HEK293 (cell line): ENCODE results near the gene PCLO.

Experiments used
- CTCF ChIA-PET: fragments of 350-600 bp; formaldehyde crosslinking; extraction: SDS; loops from one replicate; lab custom pipeline; 2021; ENCODE audit warnings: antibody characterized with exemption; lab: Yijun Ruan, JAX
- POLR2A ChIA-PET: fragments of 300-600 bp; formaldehyde crosslinking; extraction: SDS; loops from one replicate; lab custom pipeline; 2020; ENCODE audit warnings: antibody characterized with exemption, inconsistent platforms; lab: Yijun Ruan, JAX
- H3K27ac ChIP-seq: fragments of 200-500 bp; sonication (Bioruptor generic); 2 replicates; pipeline ENCODE4 v1.5.1; 2014; ENCODE audit warnings: low read depth, low read length, control low read depth, inconsistent platforms; ENCODE audit errors: extremely low read depth
- H3K36me3 ChIP-seq, 2 experiments: fragments of 200-500 bp in 1 of 2; sonication (Bioruptor generic) in 1 of 2; 1 replicate in 1 of 2; 2 replicates in 1 of 2; pipeline ENCODE4 v1.5.1; 2014 to 2017; ENCODE audit warnings: inconsistent platforms in 2 of 2, low read length in 2 of 2; ENCODE audit not compliant: control insufficient read depth in 2 of 2, insufficient read depth in 1 of 2
- H3K4me1 ChIP-seq: fragments of 200-500 bp; sonication (Bioruptor generic); 2 replicates; pipeline ENCODE4 v1.5.1; 2014; ENCODE audit warnings: mild to moderate bottlenecking, low read length, inconsistent platforms; ENCODE audit not compliant: control insufficient read depth, insufficient read depth
- H3K4me3 ChIP-seq: 2 replicates; pipeline ENCODE4 v1.5.1; 2011; ENCODE audit warnings: low read depth, mild to moderate bottlenecking, control low read depth, low read length, moderate library complexity
- H3K9me3 ChIP-seq: fragments of 200-500 bp; sonication (Bioruptor generic); 2 replicates; pipeline ENCODE4 v1.5.1; 2014; ENCODE audit warnings: low read depth, low read length, inconsistent platforms; ENCODE audit not compliant: control insufficient read depth, insufficient read depth
- OSR2 ChIP-seq: fragments of 450-650 bp; formaldehyde crosslinking; IDR thresholded peaks from 2 replicates; pipeline ENCODE4 v1.5.1; 2016; ENCODE audit warnings: missing biosample characterization, missing genetic modification characterization
- TCF7L2 ChIP-seq: IDR thresholded peaks from 2 replicates; pipeline ENCODE4 v1.6.1; 2011; ENCODE audit warnings: low read depth, mild to moderate bottlenecking, inconsistent platforms, low read length, moderate library complexity, borderline replicate concordance
- ZBTB1 ChIP-seq: fragments of 450-650 bp; formaldehyde crosslinking; IDR thresholded peaks from 2 replicates; pipeline ENCODE4 v1.5.1; 2016; ENCODE audit warnings: missing biosample characterization, missing genetic modification characterization
- ZBTB11 ChIP-seq: fragments of 450-650 bp; formaldehyde crosslinking; conservative IDR thresholded peaks from 2 replicates; pipeline ENCODE4 v1.5.1; 2016; ENCODE audit warnings: low read depth, missing biosample characterization, missing genetic modification characterization
- ZEB2 ChIP-seq: fragments of 450-650 bp; formaldehyde crosslinking; IDR thresholded peaks from 2 replicates; pipeline ENCODE4 v1.5.1; 2016; ENCODE audit warnings: missing biosample characterization, missing genetic modification characterization
- ZNF132 ChIP-seq: fragments of 450-650 bp; formaldehyde crosslinking; IDR thresholded peaks from 2 replicates; pipeline ENCODE4 v1.5.1; 2017; ENCODE audit warnings: missing biosample characterization, missing genetic modification characterization, borderline replicate concordance
- ZNF133 ChIP-seq: fragments of 450-650 bp; formaldehyde crosslinking; IDR thresholded peaks from 2 replicates; pipeline ENCODE4 v1.5.1; 2016; ENCODE audit warnings: missing biosample characterization, missing genetic modification characterization
- ZNF202 ChIP-seq: fragments of 450-650 bp; formaldehyde crosslinking; IDR thresholded peaks from 2 replicates; pipeline ENCODE4 v1.5.1; 2016; ENCODE audit warnings: missing biosample characterization, missing genetic modification characterization, borderline replicate concordance
- ZNF211 ChIP-seq: fragments of 450-650 bp; formaldehyde crosslinking; IDR thresholded peaks from 2 replicates; pipeline ENCODE4 v1.5.1; 2016; ENCODE audit warnings: low read depth, missing biosample characterization, missing genetic modification characterization
- ZNF274 ChIP-seq, 2 experiments: fragments of 200-500 bp in 1 of 2; fragments of 450-650 bp in 1 of 2; sonication (Bioruptor generic) in 1 of 2; formaldehyde crosslinking in 1 of 2; IDR thresholded peaks; 2 replicates each; pipeline versions ENCODE4 v1.5.1 to v1.6.1; 2014 to 2016; ENCODE audit warnings: borderline replicate concordance in 1 of 2, inconsistent platforms in 1 of 2, low read length in 1 of 2, missing biosample characterization in 1 of 2, missing genetic modification characterization in 1 of 2
- ZNF37A ChIP-seq: fragments of 450-650 bp; IDR thresholded peaks from 2 replicates; pipeline ENCODE4 v1.5.1; 2018; ENCODE audit warnings: missing biosample characterization, missing genetic modification characterization
- ZNF391 ChIP-seq: fragments of 450-650 bp; formaldehyde crosslinking; IDR thresholded peaks from 2 replicates; pipeline ENCODE4 v1.5.1; 2016; ENCODE audit warnings: low read depth, missing biosample characterization, missing genetic modification characterization, borderline replicate concordance
- ZNF398 ChIP-seq: fragments of 450-650 bp; formaldehyde crosslinking; IDR thresholded peaks from 2 replicates; pipeline ENCODE4 v1.5.1; 2017; ENCODE audit warnings: missing biosample characterization, missing genetic modification characterization
- ZNF514 ChIP-seq: fragments of 450-650 bp; formaldehyde crosslinking; IDR thresholded peaks from 2 replicates; pipeline ENCODE4 v1.5.1; 2016; ENCODE audit warnings: missing biosample characterization, missing genetic modification characterization
- ZNF544 ChIP-seq: fragments of 450-650 bp; formaldehyde crosslinking; IDR thresholded peaks from 2 replicates; pipeline ENCODE4 v1.5.0; 2017; ENCODE audit warnings: missing biosample characterization, missing genetic modification characterization
- ZNF623 ChIP-seq: fragments of 450-650 bp; formaldehyde crosslinking; IDR thresholded peaks from 2 replicates; pipeline ENCODE4 v1.5.1; 2016; ENCODE audit warnings: missing biosample characterization, missing genetic modification characterization
- ZXDB ChIP-seq: fragments of 450-650 bp; formaldehyde crosslinking; IDR thresholded peaks from 2 replicates; pipeline ENCODE4 v1.5.1; 2016; ENCODE audit warnings: missing biosample characterization, missing genetic modification characterization

PCLO gene

GRCh38 chr7:83105063-83105462 is 57.6 kb downstream of the PCLO start:
- POLR2A ChIA-PET = no interaction called here
- CTCF ChIA-PET = interaction anchor here (0.6 kb wide), 1 partner anchor 48 kb away, joined by 3 read pairs; no protein-coding TSS in a partner anchor
- no peak overlapping the region for H3K4me3 ChIP-seq

GRCh38 chr7:83101530-83101929 is 61.2 kb downstream of the PCLO start:
- no peaks in the 10 kb centered on the region for H3K4me1 ChIP-seq
- no peak overlapping the region for H3K27ac ChIP-seq
- no peaks in the 10 kb centered on the region for H3K9me3 ChIP-seq
- no peak for TF ChIP-seq TCF7L2
- H3K36me3 ChIP-seq = no peaks in the 10 kb centered on the region
- CTCF ChIA-PET = no interaction called here
- no peak overlapping the region for H3K4me3 ChIP-seq
- POLR2A ChIA-PET = no interaction called here

More at GRCh38 chr7:83105063-83105462, 57.6 kb downstream of the PCLO start:
- H3K4me1 ChIP-seq = no peaks in the 10 kb centered on the region
- TF ChIP-seq ZNF37A (tag by site-specific recombination) (no peak), ZBTB11 (tag by site-specific recombination) (no peak)
- no peak overlapping the region for H3K27ac ChIP-seq
- no peaks in the 10 kb centered on the region for H3K36me3 ChIP-seq
- H3K9me3 ChIP-seq = no peaks in the 10 kb centered on the region

GRCh38 chr7:83096065-83096580 is 66.6 kb downstream of the PCLO start:
- TF ChIP-seq ZNF544 (tag by site-specific recombination) (no peak), ZNF211 (no peak), ZXDB (tag by site-specific recombination) (no peak), ZNF274 (IDR thresholded peaks at IDR 0.05; ENCODE audit: low read length) (no peak), ZNF274 (tag by site-specific recombination; IDR thresholded peaks at IDR 0.05; ENCODE audit: borderline replicate concordance) (no peak), ZNF132 (no peak), ZNF398 (tag by site-specific recombination) (no peak), ZNF623 (tag by site-specific recombination) (no peak), ZNF202 (tag by site-specific recombination) (no peak), ZNF391 (tag by site-specific recombination) (no peak), ZNF514 (tag by site-specific recombination) (no peak), OSR2 (tag by site-specific recombination) (no peak), ZNF133 (tag by site-specific recombination) (no peak), ZEB2 (no peak), ZBTB1 (no peak)

More at GRCh38 chr7:83096065-83096580, 66.6 kb downstream of the PCLO start:
- no peaks in the 10 kb centered on the region for H3K9me3 ChIP-seq
- H3K27ac ChIP-seq = no peak overlapping the region
- no peaks in the 10 kb centered on the region for H3K4me1 ChIP-seq
- POLR2A ChIA-PET = no interaction called here
- CTCF ChIA-PET = no interaction called here
- no peak overlapping the region for H3K4me3 ChIP-seq
- H3K36me3 ChIP-seq = no peaks in the 10 kb centered on the region
